ENCODE data around the gene CDC25A.

- TF ChIP-seq CTCF (IDR thresholded peaks at IDR 0.05) (no peak), POLR2A (IDR thresholded peaks at IDR 0.05) (no peak)
Measured at GRCh38 chr3:48143992-48144391, 44.2 kb downstream of the CDC25A start.

All from lower leg skin (tissue), 3 donors.